Upper lobe of left lung (tissue), 4 donors: ENCODE measurements around the gene TBC1D19.

Experiments used
- EP300 ChIP-seq, 4 donors: sonication (generic); formaldehyde crosslinking; IDR thresholded peaks; one replicate each; pipeline ENCODE4 v1.5.1; 2017; ENCODE audit warnings: antibody characterized with exemption in 4 of 4, control low read depth in 2 of 4
- POLR2A ChIP-seq, 4 donors: fragments of 450-650 bp; IDR thresholded peaks; one replicate each; pipeline ENCODE4 v1.5.1; 2016 to 2017; ENCODE audit warnings: antibody characterized with exemption in 4 of 4, mild to moderate bottlenecking in 2 of 4
- TF ChIP-seq, protein P1 (sequence below), 6 experiments: fragments of 450-650 bp in 4 of 6; fragments of 200-600 bp in 2 of 6; sonication (generic) in 2 of 6; IDR thresholded peaks; one replicate each; pipeline ENCODE4 v1.5.1; 2016 to 2019; ENCODE audit warnings: antibody characterized with exemption in 6 of 6

DNA sequence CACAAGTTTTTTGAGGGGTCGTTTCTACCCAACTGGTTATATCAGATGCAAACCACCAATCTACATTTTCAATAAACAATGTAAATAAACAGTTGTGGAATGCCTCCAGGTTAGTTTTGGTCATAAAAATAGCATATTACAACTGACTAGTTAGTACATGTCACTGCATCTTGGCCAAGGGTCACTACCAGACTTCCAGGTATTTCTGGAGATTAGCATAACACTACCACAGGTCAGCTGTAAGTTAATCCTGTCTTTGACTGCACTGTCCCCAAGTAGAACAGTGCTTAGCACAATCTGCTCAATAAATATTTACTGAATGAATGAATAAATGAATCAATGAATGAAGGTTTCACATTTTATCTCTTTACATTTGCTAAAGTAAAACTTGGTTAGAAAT lies 64.4 kb downstream of the TBC1D19 start:
- TF ChIP-seq, protein P1, sequence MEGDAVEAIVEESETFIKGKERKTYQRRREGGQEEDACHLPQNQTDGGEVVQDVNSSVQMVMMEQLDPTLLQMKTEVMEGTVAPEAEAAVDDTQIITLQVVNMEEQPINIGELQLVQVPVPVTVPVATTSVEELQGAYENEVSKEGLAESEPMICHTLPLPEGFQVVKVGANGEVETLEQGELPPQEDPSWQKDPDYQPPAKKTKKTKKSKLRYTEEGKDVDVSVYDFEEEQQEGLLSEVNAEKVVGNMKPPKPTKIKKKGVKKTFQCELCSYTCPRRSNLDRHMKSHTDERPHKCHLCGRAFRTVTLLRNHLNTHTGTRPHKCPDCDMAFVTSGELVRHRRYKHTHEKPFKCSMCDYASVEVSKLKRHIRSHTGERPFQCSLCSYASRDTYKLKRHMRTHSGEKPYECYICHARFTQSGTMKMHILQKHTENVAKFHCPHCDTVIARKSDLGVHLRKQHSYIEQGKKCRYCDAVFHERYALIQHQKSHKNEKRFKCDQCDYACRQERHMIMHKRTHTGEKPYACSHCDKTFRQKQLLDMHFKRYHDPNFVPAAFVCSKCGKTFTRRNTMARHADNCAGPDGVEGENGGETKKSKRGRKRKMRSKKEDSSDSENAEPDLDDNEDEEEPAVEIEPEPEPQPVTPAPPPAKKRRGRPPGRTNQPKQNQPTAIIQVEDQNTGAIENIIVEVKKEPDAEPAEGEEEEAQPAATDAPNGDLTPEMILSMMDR (IDR thresholded peaks at IDR 0.05), result no peak
- TF ChIP-seq POLR2A (IDR thresholded peaks at IDR 0.05), result no peak
- no peak for TF ChIP-seq EP300 (IDR thresholded peaks at IDR 0.05)
